Activated CD4-positive, alpha-beta memory T cell treated with anti-CD3 and anti-CD28 coated beads, Interleukin-2, amount 10 ng/mL, durations not matched to agents 7 days and 5 days (primary cell): ENCODE results near the gene GSN. TPM values are rescaled to one million over a fixed set of nuclear protein-coding genes. Genes with fewer than 3 reads are reported as not detected.

Experiments
- CTCF ChIA-PET: fragments of 350-600 bp; sonication (Branson Sonifier 250); formaldehyde crosslinking; loops from one replicate; lab custom pipeline; 2021; ENCODE audit warnings: antibody characterized with exemption, inconsistent platforms; lab: Charles Lee
- POLR2A ChIA-PET: fragments of 350-600 bp; sonication (Branson Sonifier 250); formaldehyde crosslinking; loops from one replicate; lab custom pipeline; 2021; ENCODE audit warnings: antibody characterized with exemption; lab: Charles Lee
- DNase-seq: peaks from one replicate; pipeline ENCODE4 v3.0.0-alpha.2; 2020
- H3K27ac Mint-ChIP-seq: one replicate; pipeline ENCODE4 v1.8.0; 2021; ENCODE audit warnings: mild to moderate bottlenecking, mixed read lengths
- H3K27me3 Mint-ChIP-seq: one replicate; pipeline ENCODE4 v1.8.0; 2021; ENCODE audit warnings: mixed read lengths
- H3K36me3 Mint-ChIP-seq: one replicate; pipeline ENCODE4 v1.8.0; 2021; ENCODE audit warnings: low read depth, mixed read lengths
- H3K4me1 Mint-ChIP-seq: one replicate; pipeline ENCODE4 v1.8.0; 2021; ENCODE audit warnings: mixed read lengths
- H3K4me3 Mint-ChIP-seq: one replicate; pipeline ENCODE4 v1.8.0; 2021; ENCODE audit warnings: mild to moderate bottlenecking, mixed read lengths
- H3K9me3 Mint-ChIP-seq: one replicate; pipeline ENCODE4 v1.8.0; 2021; ENCODE audit warnings: mixed read lengths
- total RNA-seq, 2 experiments: library from RNA; stranded (reverse); gene quantifications; one replicate each; pipeline ENCODE4 v1.2.3, GENCODE V29; 2021

The GSN gene
- total RNA-seq, 2 experiments from 2014 or later, result 5.8 to 6.0 TPM

DNA sequence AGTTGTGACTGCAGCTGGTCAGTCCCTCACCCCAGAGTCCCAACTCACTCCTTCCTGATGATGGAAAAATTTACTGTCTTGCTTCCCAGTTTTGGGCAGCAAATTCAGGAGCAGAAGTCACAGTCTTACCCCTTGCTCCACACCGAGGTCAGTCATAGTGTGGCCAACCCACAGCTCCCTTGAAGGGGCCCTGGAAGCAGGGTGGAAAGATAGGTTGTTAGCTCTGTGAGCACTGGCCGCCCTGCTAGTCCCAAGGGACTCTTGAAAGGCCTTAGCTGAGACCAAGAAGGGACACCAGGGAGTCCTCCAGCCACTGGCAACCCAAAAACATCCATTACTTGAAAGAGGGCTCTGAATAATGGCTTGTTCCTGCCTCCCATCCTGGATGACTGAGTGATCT is 40.0 kb downstream of the GSN start:
- no peaks in the 10 kb centered on the region for H3K36me3 Mint-ChIP-seq
- H3K27ac Mint-ChIP-seq, result no peak overlapping the region
- no peaks in the 10 kb centered on the region for H3K27me3 Mint-ChIP-seq
- H3K4me3 Mint-ChIP-seq, result no peak overlapping the region
- no peaks in the 10 kb centered on the region for H3K9me3 Mint-ChIP-seq
- ChIA-PET CTCF (interaction anchor here (0.7 to 2.9 kb wide), 2 partner anchors 12 to 30 kb away, joined by 3 to 11 read pairs; no protein-coding TSS in a partner anchor), POLR2A (interaction anchor here (1.2 kb wide), 1 partner anchor 85 kb away, joined by 3 read pairs; no protein-coding TSS in a partner anchor)
- H3K4me1 Mint-ChIP-seq, result no peaks in the 10 kb centered on the region
- DNase-seq, result no peak

DNA sequence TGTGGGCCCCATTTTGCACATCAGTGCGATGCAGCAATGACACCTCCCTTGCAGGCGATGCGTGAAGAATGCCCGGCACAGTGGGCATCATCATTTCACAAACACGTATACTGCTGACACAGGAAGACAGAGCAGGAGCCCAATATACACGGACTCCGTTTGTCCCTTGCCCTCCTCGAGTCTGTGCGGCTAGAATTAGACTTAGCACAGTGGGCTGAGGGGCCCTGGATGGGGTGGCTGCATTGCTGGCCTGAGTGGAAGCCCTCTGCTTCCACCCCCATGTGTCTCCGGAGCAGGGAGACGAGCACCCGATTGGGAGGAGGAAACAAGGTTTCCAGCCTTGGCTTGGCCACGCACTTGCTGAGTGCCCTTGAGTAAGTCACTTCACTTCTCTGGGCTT is 40.8 kb downstream of the GSN start:
- H3K4me1 Mint-ChIP-seq, result no peaks in the 10 kb centered on the region
- no peak overlapping the region for H3K27ac Mint-ChIP-seq
- no peaks in the 10 kb centered on the region for H3K27me3 Mint-ChIP-seq
- ChIA-PET POLR2A (interaction anchor here (1.2 kb wide), 1 partner anchor 86 kb away, joined by 3 read pairs; no protein-coding TSS in a partner anchor), CTCF (interaction anchor here (1.3 to 2.9 kb wide), 3 partner anchors 11 to 96 kb away, joined by 5 to 11 read pairs (median 8); no protein-coding TSS in a partner anchor)
- no peak overlapping the region for H3K4me3 Mint-ChIP-seq
- H3K9me3 Mint-ChIP-seq, result no peaks in the 10 kb centered on the region
- no peak for DNase-seq
- H3K36me3 Mint-ChIP-seq, result no peaks in the 10 kb centered on the region

DNA sequence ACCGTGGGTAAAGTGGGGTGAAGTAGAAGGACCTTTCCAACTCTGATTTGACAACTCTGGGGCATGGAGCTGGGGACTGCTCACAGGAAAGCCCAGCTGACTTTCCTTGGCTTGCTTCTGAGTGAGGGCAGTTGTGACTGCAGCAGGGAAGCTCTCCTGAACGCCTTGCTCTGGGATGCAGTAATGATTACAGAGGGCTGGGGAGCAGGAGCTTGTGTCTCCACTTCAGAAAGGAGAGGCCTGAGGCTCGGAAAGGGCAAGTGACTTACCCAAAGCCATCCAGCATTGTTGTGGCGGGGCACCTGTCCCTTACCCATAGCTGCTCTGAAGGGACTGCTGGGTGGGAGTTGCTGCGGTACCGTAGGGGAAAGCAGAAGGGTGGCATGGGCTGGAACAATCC is 41.2 kb downstream of the GSN start:
- H3K4me1 Mint-ChIP-seq, result no peaks in the 10 kb centered on the region
- no peak for DNase-seq
- no peak overlapping the region for H3K4me3 Mint-ChIP-seq
- H3K27me3 Mint-ChIP-seq, result no peaks in the 10 kb centered on the region
- no peak overlapping the region for H3K27ac Mint-ChIP-seq
- H3K9me3 Mint-ChIP-seq, result no peaks in the 10 kb centered on the region
- POLR2A ChIA-PET, result interaction anchor here (1.2 kb wide), 1 partner anchor 86 kb away, joined by 3 read pairs; no protein-coding TSS in a partner anchor
- CTCF ChIA-PET, result interaction anchor here (1.3 to 2.9 kb wide), 3 partner anchors 11 to 96 kb away, joined by 5 to 11 read pairs (median 8); no protein-coding TSS in a partner anchor
- H3K36me3 Mint-ChIP-seq, result no peaks in the 10 kb centered on the region

GRCh38 chr9:121309833-121310425 is 42.0 kb downstream of the GSN start:
- DNase-seq, result no peak
- POLR2A ChIA-PET, result no interaction called here
- no peaks in the 10 kb centered on the region for H3K9me3 Mint-ChIP-seq
- H3K4me1 Mint-ChIP-seq, result no peaks in the 10 kb centered on the region
- H3K27me3 Mint-ChIP-seq, result no peaks in the 10 kb centered on the region
- no peak overlapping the region for H3K27ac Mint-ChIP-seq
- CTCF ChIA-PET, result interaction anchor here (1.3 to 2.9 kb wide), 3 partner anchors 10 to 97 kb away, joined by 5 to 11 read pairs (median 8); no protein-coding TSS in a partner anchor
- no peaks in the 10 kb centered on the region for H3K36me3 Mint-ChIP-seq
- H3K4me3 Mint-ChIP-seq, result no peak overlapping the region

DNA sequence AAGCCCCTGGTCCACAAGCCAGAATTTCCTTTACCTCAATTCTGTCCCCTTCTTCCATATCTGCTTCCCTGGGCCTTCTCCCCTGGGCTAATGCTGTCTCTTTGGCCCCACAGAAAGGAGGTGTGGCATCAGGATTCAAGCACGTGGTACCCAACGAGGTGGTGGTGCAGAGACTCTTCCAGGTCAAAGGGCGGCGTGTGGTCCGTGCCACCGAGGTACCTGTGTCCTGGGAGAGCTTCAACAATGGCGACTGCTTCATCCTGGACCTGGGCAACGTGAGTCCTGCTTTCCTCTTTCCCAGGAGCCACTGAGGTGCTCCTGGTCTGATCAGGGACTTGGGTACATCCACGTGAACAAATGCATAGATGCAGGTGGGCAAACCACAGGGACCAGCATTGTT is 42.6 kb downstream of the GSN start:
- no peak for DNase-seq
- POLR2A ChIA-PET, result no interaction called here
- Mint-ChIP-seq H3K27me3 (no peaks in the 10 kb centered on the region), H3K36me3 (no peaks in the 10 kb centered on the region), H3K4me3 (no peak overlapping the region), H3K4me1 (no peaks in the 10 kb centered on the region), H3K27ac (no peak overlapping the region), H3K9me3 (no peaks in the 10 kb centered on the region)
- CTCF ChIA-PET, result interaction anchor here (0.8 to 2.1 kb wide), 2 partner anchors 9 to 32 kb away, joined by 3 to 5 read pairs; no protein-coding TSS in a partner anchor

DNA sequence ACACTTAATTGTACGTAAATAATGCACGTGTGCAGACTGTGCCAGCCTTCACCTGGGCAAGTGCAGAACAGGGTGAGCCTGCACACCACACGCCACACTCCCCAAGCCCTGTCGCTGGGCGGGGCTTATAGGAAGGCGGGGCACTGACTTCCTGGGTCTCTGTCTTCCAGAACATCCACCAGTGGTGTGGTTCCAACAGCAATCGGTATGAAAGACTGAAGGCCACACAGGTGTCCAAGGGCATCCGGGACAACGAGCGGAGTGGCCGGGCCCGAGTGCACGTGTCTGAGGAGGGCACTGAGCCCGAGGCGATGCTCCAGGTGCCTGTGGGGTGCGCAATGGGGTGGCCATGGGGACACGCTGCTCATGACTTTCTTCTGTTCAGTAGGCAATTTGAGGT is 44.2 kb downstream of the GSN start:
- POLR2A ChIA-PET, result no interaction called here
- DNase-seq, result no peak
- Mint-ChIP-seq H3K27me3 (no peaks in the 10 kb centered on the region), H3K4me3 (no peak overlapping the region), H3K4me1 (no peaks in the 10 kb centered on the region), H3K9me3 (no peaks in the 10 kb centered on the region), H3K27ac (no peak overlapping the region), H3K36me3 (no peaks in the 10 kb centered on the region)
- CTCF ChIA-PET, result interaction anchor here (2.0 kb wide), 1 partner anchor 9 kb away, joined by 4 read pairs; no protein-coding TSS in a partner anchor

- no peak overlapping the region for H3K27ac Mint-ChIP-seq
- POLR2A ChIA-PET, result no interaction called here
- no peaks in the 10 kb centered on the region for H3K9me3 Mint-ChIP-seq
- no peaks in the 10 kb centered on the region for H3K4me1 Mint-ChIP-seq
- no peak overlapping the region for H3K4me3 Mint-ChIP-seq
- no peaks in the 10 kb centered on the region for H3K27me3 Mint-ChIP-seq
- CTCF ChIA-PET, result interaction anchor here (0.8 to 2.0 kb wide), 4 partner anchors 11 to 100 kb away, joined by 3 to 5 read pairs (median 4); no protein-coding TSS in a partner anchor
- no peak for DNase-seq
- no peaks in the 10 kb centered on the region for H3K36me3 Mint-ChIP-seq
Observed at GRCh38 chr9:121313458-121314152, 45.6 kb downstream of the GSN start.

- POLR2A ChIA-PET, result no interaction called here
- H3K4me1 Mint-ChIP-seq, result peaks cover 14% of the 10 kb centered on the region
- DNase-seq, result no peak
- no peak overlapping the region for H3K27ac Mint-ChIP-seq
- CTCF ChIA-PET, result interaction anchor here (0.9 to 6.1 kb wide), 6 partner anchors 20 to 101 kb away, joined by 3 to 286 read pairs (median 5); no protein-coding TSS in a partner anchor
- no peaks in the 10 kb centered on the region for H3K36me3 Mint-ChIP-seq
- no peaks in the 10 kb centered on the region for H3K9me3 Mint-ChIP-seq
- no peak overlapping the region for H3K4me3 Mint-ChIP-seq
- no peaks in the 10 kb centered on the region for H3K27me3 Mint-ChIP-seq
Observed at GRCh38 chr9:121316378-121316777, 48.4 kb downstream of the GSN start.

DNA sequence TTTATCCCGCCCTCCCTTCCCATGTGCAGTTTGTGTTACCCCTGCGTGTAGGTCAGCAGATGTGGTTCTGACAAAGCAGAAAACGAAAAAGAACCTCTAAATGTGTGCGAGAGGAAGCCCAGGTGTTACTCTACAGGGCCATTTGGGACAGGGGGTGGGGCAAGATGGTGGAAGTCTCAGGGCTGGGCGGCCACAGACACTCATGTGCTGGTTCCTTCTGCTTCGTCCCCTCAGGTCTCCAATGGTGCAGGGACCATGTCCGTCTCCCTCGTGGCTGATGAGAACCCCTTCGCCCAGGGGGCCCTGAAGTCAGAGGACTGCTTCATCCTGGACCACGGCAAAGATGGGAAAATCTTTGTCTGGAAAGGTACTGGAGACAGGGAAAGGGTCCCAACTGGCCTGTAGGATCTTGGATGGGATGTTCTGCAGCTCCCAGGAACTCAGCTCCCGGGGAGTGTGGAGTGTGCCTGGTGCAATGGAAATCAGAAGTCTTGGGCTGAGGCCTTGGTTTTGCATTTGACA is 49.0 kb downstream of the GSN start:
- Mint-ChIP-seq H3K4me1 (peaks cover 17% of the 10 kb centered on the region), H3K27me3 (no peaks in the 10 kb centered on the region), H3K4me3 (no peak overlapping the region), H3K9me3 (no peaks in the 10 kb centered on the region), H3K27ac (no peak overlapping the region), H3K36me3 (no peaks in the 10 kb centered on the region)
- no peak for DNase-seq
- ChIA-PET CTCF (interaction anchor here (0.9 to 6.1 kb wide), 4 partner anchors 21 to 101 kb away, joined by 3 to 286 read pairs (median 4); no protein-coding TSS in a partner anchor), POLR2A (no interaction called here)

- Mint-ChIP-seq H3K27me3 (no peaks in the 10 kb centered on the region), H3K9me3 (no peaks in the 10 kb centered on the region), H3K27ac (no peak overlapping the region), H3K4me1 (peaks cover 24% of the 10 kb centered on the region), H3K36me3 (no peaks in the 10 kb centered on the region), H3K4me3 (no peak overlapping the region)
- ChIA-PET CTCF (interaction anchor here (1.0 to 6.1 kb wide), 6 partner anchors 20 to 81 kb away, joined by 3 to 286 read pairs (median 17); no protein-coding TSS in a partner anchor), POLR2A (no interaction called here)
- DNase-seq, result no peak
Observed at GRCh38 chr9:121317737-121318630, 50.0 kb downstream of the GSN start.

GRCh38 chr9:121318631-121319382 is 50.8 kb downstream of the GSN start:
- ChIA-PET POLR2A (interaction anchor here (1.5 kb wide), 1 partner anchor 35 kb away, joined by 5 read pairs; no protein-coding TSS in a partner anchor), CTCF (interaction anchor here (1.0 to 6.1 kb wide), 20 partner anchors 10 to 180 kb away, joined by 3 to 286 read pairs (median 12); no protein-coding TSS in a partner anchor)
- H3K27ac Mint-ChIP-seq, result no peak overlapping the region

More at GRCh38 chr9:121318631-121319382, 50.8 kb downstream of the GSN start:
- Mint-ChIP-seq H3K9me3 (no peaks in the 10 kb centered on the region), H3K36me3 (no peaks in the 10 kb centered on the region), H3K27me3 (no peaks in the 10 kb centered on the region), H3K4me1 (peaks cover 26% of the 10 kb centered on the region), H3K4me3 (no peak overlapping the region)
- no peak for DNase-seq
